DOHH2 (cell line): ENCODE results near the gene EPSTI1.

ENCODE experiments used
- EZH2phosphoT487 ChIP-seq: fragments of 200-600 bp; sonication (generic); IDR thresholded peaks from 2 replicates; pipeline ENCODE4 v1.6.1; 2017; ENCODE audit warnings: borderline replicate concordance, mild to moderate bottlenecking, antibody characterized with exemption, low read length, moderate library complexity, mixed read lengths
- TF ChIP-seq, protein P1 (sequence below): fragments of 200-600 bp; sonication (generic); IDR thresholded peaks from one replicate; pipeline ENCODE4 v1.5.1; 2014; ENCODE audit warnings: antibody characterized with exemption, mild to moderate bottlenecking, low read depth, low read length; ENCODE audit not compliant: poor library complexity, severe bottlenecking

DNA sequence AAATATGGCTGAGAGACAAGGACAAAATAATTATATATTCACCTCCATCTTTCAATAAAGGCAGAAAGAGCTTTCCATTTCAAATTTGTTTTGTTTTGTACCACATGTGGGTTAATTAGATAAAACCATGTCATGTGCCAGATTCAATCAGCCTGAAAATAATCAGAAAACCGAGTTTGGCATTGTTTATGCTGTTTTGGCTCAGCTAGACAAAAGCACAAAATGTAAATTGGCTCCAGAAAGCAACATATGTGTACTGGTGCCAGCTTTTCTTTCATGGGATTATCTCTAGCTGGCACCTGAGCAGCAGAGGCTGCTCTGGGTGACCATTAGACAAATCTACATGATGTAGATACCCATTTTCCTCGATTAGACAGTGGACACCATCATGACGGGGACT lies 22.1 kb upstream of the EPSTI1 start:
- TF ChIP-seq, protein P1, sequence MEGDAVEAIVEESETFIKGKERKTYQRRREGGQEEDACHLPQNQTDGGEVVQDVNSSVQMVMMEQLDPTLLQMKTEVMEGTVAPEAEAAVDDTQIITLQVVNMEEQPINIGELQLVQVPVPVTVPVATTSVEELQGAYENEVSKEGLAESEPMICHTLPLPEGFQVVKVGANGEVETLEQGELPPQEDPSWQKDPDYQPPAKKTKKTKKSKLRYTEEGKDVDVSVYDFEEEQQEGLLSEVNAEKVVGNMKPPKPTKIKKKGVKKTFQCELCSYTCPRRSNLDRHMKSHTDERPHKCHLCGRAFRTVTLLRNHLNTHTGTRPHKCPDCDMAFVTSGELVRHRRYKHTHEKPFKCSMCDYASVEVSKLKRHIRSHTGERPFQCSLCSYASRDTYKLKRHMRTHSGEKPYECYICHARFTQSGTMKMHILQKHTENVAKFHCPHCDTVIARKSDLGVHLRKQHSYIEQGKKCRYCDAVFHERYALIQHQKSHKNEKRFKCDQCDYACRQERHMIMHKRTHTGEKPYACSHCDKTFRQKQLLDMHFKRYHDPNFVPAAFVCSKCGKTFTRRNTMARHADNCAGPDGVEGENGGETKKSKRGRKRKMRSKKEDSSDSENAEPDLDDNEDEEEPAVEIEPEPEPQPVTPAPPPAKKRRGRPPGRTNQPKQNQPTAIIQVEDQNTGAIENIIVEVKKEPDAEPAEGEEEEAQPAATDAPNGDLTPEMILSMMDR, result no peak
- TF ChIP-seq EZH2phosphoT487, result no peak
